ENCODE measurements around the gene MAML3.

DNA sequence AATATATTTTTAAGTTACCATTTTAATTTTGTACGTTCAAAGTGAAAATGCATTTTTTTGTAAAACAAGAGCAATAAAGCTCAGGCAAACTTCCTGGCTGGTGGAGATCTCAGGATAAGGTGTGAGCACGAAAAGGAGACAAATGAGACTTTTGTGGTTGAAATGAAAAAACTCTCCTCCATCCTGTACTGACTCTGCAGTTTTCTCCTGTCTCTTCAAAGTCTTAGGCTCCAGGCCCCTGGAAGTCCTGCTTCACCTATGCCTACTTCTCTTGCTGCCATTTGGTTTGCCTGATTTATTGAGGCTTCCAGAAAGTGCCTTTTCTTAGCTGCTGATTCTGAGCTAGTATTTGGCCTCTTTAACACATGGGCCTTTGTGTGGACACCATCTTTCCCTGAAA is 77.7 kb downstream of the MAML3 start:
- TF ChIP-seq POLR2A (IDR thresholded peaks at IDR 0.05; ENCODE audit: low read length) (no peak), GATA1 (IDR thresholded peaks at IDR 0.05; ENCODE audit: low read depth, low read length) (no peak)
